Measurements from ENCODE around the gene DNAJC16.

The DNAJC16 gene

DNA sequence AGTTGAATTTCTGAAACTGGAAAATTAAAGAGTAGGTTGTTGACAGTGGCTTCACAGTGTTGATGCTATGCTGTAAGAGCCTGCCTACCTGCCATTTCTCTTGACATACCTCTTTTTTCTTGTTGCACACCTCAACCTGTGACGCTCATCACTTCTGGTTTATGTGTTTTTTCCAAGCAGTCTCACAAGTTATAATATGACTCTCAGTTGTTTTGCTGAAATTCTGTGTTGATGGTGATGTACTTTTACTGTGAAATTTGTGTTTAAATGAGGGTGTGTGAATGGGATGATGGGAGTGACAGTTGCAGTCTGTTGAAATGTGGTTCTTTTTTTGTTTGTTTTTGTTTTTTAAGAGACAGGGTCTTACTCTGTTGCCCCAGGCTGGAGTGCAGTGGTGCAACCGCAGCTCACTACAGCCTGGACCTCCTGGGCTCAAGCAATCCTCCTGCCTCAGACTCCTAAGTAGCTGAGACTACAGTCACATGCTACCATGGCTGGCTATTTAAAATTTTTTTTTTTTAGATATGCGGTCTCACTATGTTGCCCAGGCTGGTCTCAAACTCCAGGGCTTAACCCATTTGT lies 97.6 kb downstream of the DNAJC16 start:
- DNase-seq: no peak

GRCh38 chr1:15625056-15625917 lies 98.6 kb downstream of the DNAJC16 start:
- DNase-seq: no peak

All from right hindlimb (tissue), 1 donor.